RWPE2 (cell line): ENCODE results near the gene REM1.

Experiments used
- ATAC-seq: fragments of 200-7000 bp; cut with Tn5 transposase; 3 replicates; pipeline ENCODE4 v1.9.1; 2021; ENCODE audit warnings: low read depth
- DNase-seq: peaks from one replicate; pipeline ENCODE4 v3.0.0-alpha.2; 2020; ENCODE audit warnings: low spot score
- H3K27ac ChIP-seq: fragments of 450-650 bp; 2 replicates; pipeline ENCODE4 v1.5.1; 2017; ENCODE audit warnings: mild to moderate bottlenecking; ENCODE audit not compliant: poor library complexity, severe bottlenecking
- H3K27me3 ChIP-seq: fragments of 250-450 bp; sonication (Bioruptor Pico); 2 replicates; pipeline ENCODE4 v1.5.1; 2021; ENCODE audit warnings: mild to moderate bottlenecking, moderate library complexity; ENCODE audit not compliant: insufficient read depth, poor library complexity, severe bottlenecking
- H3K36me3 ChIP-seq: fragments of 250-450 bp; sonication (Bioruptor Pico); 2 replicates; pipeline ENCODE4 v1.5.1; 2020; ENCODE audit warnings: low read depth, mild to moderate bottlenecking, moderate library complexity
- H3K4me1 ChIP-seq: fragments of 250-450 bp; sonication (Bioruptor Pico); 2 replicates; pipeline ENCODE4 v1.5.1; 2021; ENCODE audit warnings: mild to moderate bottlenecking, moderate library complexity; ENCODE audit not compliant: insufficient read depth, poor library complexity, severe bottlenecking
- H3K4me3 ChIP-seq: fragments of 250-450 bp; sonication (Bioruptor Pico); 2 replicates; pipeline ENCODE4 v1.5.1; 2021; ENCODE audit warnings: mild to moderate bottlenecking, moderate library complexity; ENCODE audit not compliant: severe bottlenecking
- H3K9me3 ChIP-seq: fragments of 250-450 bp; sonication (Bioruptor Pico); 2 replicates; pipeline ENCODE4 v1.5.1; 2021; ENCODE audit warnings: mild to moderate bottlenecking, moderate library complexity; ENCODE audit not compliant: severe bottlenecking
- CTCF ChIP-seq: fragments of 450-650 bp; IDR thresholded peaks from one replicate; pipeline ENCODE4 v1.5.1; 2017; ENCODE audit warnings: mild to moderate bottlenecking, moderate library complexity; ENCODE audit not compliant: poor library complexity, severe bottlenecking

The REM1 gene

GRCh38 chr20:31505903-31506302 is 30.8 kb downstream of the REM1 start:
- no peak for ATAC-seq
- H3K36me3 ChIP-seq: no peaks in the 10 kb centered on the region
- H3K27ac ChIP-seq: no peak overlapping the region
- H3K9me3 ChIP-seq: no peaks in the 10 kb centered on the region
- no peak for TF ChIP-seq CTCF
- DNase-seq: no peak
- no peaks in the 10 kb centered on the region for H3K4me1 ChIP-seq
- no peaks in the 10 kb centered on the region for H3K27me3 ChIP-seq
- H3K4me3 ChIP-seq: no peak overlapping the region

- H3K4me1 ChIP-seq: no peaks in the 10 kb centered on the region
- no peaks in the 10 kb centered on the region for H3K36me3 ChIP-seq
- no peak for TF ChIP-seq CTCF
- ATAC-seq (no peak), DNase-seq (no peak)
- no peaks in the 10 kb centered on the region for H3K9me3 ChIP-seq
- no peaks in the 10 kb centered on the region for H3K27me3 ChIP-seq
- H3K4me3 ChIP-seq: no peak overlapping the region
- no peak overlapping the region for H3K27ac ChIP-seq
Observed at GRCh38 chr20:31508517-31509244, 33.6 kb downstream of the REM1 start.

- peaks cover 45% of the 10 kb centered on the region for H3K36me3 ChIP-seq
- H3K9me3 ChIP-seq: no peaks in the 10 kb centered on the region
- H3K27me3 ChIP-seq: no peaks in the 10 kb centered on the region
- H3K27ac ChIP-seq: peak within 1 kb of the TSS; percentile 45
- H3K4me1 ChIP-seq: peaks cover 22% of the 10 kb centered on the region
- peak; percentile 100 for TF ChIP-seq CTCF
- ATAC-seq (peak; percentile 81), DNase-seq (peak; percentile 99)
- H3K4me3 ChIP-seq: peak within 1 kb of the TSS; percentile 90
Observed at GRCh38 chr20:31514154-31515071, 39.3 kb downstream of the REM1 start, which contains the start of gene HM13. Gene HM13 (plus strand): TSS chr20:31514442. CDS start chr20:31514552, 110 bp downstream.

GRCh38 chr20:31515072-31515774 is 40.1 kb downstream of the REM1 start:
- Histone ChIP-seq H3K27ac (peak overlapping the region; percentile 45), H3K9me3 (no peaks in the 10 kb centered on the region), H3K4me1 (peaks cover 22% of the 10 kb centered on the region), H3K36me3 (peaks cover 53% of the 10 kb centered on the region), H3K4me3 (peak overlapping the region; percentile 90), H3K27me3 (no peaks in the 10 kb centered on the region)
- no peak for ATAC-seq
- no peak for TF ChIP-seq CTCF
- DNase-seq: no peak
